HG02798 (cell line): Measurements from ENCODE around the gene CAMTA1.

Source experiments
- ATAC-seq: cut with Tn5 transposase; IDR thresholded peaks from one replicate; pipeline ENCODE4 v1.9.1; 2021; ENCODE audit warnings: mild to moderate bottlenecking; ENCODE audit not compliant: unreplicated experiment, poor library complexity

The CAMTA1 gene

GRCh38 chr1:7517611-7518330 is 732.5 kb downstream of the CAMTA1 start:
- ATAC-seq, result no peak

GRCh38 chr1:7518411-7518810 is 733.2 kb downstream of the CAMTA1 start:
- ATAC-seq, result no peak

GRCh38 chr1:7519181-7519860 is 734.1 kb downstream of the CAMTA1 start:
- no peak for ATAC-seq

- no peak for ATAC-seq
These were observed 734.7 kb downstream of the CAMTA1 start for GRCh38 chr1:7519861-7520395.

DNA sequence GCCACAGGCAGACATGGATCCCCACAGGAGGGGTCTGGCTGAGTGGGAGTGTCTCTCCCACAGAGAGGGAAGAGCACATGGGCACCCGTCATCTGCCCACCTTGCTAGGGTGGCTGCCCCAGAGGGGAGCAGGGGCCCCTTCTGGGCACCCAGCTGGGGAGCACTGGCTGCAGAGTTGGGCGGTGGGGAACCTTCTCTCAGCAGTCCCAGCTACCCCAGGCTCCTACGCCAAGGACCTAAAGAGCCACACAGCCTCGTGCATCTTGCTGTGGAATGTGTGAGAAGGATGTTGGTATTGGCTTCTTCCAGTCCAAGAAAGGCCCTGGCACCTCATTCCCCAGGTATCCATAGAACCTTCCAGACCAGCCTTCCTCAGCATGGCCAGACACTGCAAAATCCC is 735.2 kb downstream of the CAMTA1 start:
- no peak for ATAC-seq

DNA sequence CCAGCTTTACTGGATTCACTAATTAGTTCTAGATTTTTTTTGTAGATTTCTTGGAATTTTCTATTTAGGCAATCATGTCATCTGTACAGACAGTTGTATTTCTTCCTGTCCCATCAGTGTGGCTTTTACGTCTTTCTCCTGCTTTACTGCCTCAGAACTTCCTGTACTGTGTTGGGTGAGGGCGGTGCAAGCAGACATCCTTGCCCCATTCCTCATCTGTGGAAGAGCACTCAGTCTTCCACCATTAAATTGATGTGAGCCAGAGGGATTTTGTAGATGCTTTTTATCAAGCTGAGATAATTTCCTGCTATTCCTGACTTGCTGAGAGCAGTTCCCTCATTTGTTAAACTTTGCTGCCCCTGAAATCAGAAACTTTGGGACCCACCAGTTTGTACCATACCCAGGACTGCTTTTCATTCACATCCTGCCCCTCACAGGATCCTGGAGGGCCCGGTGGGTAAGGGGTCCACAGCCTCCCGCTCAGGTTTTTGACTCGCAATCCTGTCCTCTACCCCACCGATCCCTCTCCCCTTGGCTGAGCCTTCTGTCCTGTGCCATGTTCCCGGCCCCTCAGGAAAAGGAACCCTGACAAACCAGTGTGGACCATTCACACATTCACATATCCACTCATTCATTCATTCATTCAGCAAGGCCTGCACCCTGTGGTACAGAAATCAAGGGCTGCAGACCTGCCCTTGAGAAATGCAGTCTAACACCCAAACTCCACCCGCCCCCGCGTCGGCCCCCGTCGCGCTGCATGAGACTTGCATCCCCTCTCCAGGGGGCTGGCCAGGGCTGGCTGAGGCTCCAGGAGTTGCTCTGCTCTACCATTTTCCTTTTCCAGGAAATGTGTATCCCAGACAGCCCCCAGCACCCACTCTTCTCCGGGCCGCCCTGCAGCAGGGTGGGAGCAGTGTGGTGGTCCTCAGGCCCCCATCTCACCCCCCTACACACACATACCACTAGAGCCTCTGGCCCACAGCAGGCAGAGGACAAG is 739.4 kb downstream of the CAMTA1 start:
- ATAC-seq, result no peak

DNA sequence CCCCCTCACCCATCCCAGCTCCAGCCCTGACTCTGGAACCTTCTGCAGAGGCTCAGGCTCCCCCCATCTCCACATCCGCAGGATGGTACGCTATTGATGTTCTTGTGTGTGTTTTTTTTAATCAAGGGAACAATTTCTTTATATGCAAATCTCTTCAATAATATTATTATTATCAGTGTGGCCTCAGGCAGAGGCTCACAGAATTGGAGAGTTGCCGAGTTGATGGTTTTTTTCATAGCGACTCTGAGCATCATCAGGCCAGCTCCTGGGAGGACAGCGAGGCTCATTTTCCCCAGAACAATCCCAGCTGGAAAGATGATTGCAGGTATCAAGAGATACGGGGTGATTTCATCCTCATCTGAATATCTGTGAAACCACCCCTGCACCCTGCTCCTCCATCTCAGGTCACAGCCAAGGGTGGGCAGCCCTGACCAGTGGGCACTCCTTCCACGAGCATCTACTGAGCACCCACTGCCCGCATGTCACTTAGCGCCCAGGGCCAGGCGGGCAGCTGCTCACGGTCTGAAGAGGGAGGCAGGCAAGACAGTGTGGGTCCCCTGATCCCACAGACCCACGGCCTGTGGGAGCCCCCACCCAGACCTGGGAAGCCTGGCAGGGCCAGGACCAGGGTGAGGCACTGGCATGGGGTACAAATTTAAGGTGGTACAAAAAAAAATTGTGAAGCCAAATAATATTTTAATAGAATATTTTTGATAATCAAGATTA is 740.2 kb downstream of the CAMTA1 start:
- ATAC-seq, result no peak

DNA sequence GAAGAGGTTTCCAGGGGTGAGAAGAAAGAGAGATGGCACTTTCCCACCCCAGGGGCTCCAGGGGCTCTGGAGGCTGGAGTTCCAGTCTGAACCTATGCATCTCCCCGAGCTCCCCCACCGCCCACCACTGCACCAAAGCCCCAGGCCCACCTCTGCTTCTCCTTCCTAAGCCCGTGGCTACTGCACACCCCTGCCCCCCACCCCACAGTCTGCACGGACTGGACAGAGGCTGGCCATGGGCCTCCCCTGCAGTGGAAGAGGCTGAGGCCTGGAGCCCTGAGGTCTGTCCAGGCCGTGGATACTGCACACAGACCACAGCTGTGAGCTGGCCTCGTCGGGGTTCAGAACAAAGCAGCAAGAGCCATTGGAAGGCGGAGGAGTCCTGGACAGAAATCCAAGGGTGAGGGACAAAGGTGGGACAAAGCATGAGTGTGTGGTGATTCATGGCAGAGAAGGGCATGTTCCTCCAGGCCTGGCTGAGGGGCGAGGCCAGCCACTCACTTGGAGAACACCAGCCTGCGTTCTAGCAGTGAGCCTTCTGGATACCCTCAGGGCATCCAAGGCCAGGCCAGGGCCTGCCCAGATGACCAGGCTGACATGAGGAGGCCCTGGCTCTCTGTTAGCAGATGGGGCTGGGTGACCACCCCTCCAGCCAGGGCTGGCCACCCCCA is 741.1 kb downstream of the CAMTA1 start:
- no peak for ATAC-seq

DNA sequence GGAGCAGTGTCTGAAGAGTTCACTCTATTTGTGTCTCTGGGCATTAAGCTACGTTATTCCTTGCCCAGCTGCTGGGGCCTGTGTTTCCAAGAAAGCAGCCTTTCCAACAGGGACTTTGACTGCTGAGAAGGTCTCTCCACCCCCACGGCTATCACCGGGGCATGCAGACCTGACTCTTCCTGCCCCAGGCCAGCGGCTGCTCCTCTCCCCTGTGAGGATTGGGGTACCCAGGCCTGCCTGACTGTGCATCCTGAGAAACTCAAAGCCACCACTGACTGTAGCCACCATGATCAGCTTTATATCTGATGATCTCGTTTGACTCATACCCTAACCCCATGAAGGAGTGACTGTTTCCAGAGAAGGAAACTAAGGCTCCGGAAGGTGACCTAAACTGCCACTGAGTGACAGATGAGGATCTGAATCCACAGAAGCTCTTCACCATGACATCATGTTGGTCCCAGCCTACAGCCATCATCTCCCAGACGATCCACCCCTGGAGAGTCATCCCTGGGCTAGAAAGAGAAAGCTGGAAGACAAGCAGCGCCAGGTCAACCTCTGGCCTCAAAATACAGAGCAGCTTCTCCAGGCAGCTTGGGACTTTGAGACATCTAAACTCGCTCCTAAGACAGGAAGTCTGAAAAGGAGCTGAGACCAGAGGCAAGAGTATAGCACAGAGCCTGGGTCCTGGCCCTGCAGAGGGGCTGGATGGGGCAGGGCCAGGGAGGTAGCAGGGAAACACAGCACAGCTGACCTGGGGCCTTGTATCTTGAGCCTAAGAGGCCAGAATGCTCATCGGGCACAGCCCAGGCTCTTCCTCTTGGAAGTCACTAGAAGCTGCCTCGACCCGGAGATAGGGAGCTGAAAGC is 741.8 kb downstream of the CAMTA1 start:
- no peak for ATAC-seq

DNA sequence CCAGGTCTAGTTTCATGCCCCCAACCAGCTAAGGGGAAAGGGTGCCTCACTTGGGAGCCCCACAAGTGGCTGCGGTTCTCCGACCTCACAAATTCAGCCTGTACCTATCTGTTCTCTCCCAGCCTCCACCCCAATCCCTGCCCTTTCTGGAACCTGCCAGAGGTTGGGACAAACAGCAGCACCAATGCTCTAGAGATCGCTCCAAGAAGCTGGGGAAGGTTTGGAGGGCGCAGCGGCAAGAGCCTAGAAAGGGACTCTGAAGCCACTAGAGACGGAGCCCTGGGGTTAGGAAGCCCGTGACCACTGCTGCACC is 742.4 kb downstream of the CAMTA1 start:
- no peak for ATAC-seq

GRCh38 chr1:7528386-7529198 is 743.3 kb downstream of the CAMTA1 start:
- ATAC-seq, result no peak

DNA sequence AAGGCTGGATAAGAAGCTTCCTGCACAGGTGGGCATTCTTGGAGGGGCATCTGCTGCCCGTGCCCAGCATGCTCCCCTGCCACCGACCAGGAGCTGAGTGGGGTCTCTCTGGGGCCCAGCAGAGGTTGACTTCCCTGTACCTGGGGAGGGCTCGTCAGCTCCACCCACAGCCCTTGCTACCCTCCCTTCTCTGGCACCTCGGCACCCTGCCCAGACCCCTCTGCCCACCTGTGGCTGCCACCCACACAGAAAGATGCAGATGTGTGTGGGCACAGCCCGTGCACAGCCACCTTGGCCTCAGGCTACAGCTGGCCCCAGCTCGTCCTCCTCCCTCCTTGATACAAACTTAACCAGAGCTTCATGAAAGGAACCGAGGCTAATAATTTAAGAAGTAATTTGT is 744.7 kb downstream of the CAMTA1 start:
- no peak for ATAC-seq

DNA sequence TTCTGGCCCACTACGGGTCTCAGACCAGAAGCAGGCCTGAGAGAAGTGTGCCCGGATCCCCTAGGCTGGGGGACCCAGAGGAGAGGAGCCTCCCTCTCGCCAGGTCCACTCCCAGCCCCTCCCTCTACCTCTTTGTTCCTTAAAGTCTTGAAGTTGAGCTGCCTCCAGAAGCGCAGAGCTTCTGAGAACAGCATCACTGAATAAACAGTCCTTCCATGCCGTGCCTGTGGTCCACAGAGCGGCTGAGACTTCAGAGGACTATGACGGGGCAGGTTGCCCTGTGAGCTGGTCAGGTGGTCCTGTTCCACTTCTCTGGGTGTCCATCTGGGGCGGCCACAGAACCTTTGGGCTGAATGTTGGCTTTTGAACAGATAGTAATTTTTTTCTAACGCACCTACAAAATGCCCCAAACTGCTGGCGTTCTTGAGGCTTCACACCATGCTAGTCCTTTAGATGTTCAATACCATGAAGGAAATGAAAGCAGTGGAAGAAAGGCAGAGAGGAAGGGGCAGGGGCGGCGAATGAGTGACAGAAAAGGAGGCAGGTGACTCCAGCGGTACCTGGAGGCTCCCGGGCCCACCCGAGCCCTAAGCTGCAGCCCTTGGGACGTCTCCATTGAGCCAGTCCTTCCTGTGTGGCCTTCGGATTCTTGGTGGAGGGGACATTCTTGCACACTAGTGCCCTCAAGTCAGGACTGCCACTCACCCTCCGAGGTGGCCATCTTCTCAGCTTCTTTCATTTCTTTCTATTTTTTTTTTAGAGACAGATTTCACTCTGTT is 746.5 kb downstream of the CAMTA1 start:
- ATAC-seq, result no peak

DNA sequence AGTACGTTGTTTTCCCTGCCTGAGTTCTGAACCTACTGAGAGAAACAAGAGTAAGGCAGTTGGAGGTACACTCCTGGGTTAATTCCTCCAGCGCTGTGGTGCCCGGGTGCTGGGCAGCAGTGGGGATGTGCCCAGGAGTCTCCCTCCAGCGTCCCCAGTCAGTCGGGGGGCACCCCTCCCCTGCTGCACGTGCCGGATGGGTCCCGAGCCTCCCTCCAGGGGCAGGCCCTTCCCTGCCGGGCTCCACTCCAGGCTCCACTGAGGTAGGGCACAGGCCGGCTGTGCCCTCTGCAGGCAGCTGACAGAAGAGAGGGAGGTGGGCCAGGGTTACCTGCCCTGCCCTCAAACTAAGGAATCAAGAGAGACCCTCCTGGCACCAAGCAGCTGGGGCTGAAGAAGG is 747.8 kb downstream of the CAMTA1 start:
- no peak for ATAC-seq

DNA sequence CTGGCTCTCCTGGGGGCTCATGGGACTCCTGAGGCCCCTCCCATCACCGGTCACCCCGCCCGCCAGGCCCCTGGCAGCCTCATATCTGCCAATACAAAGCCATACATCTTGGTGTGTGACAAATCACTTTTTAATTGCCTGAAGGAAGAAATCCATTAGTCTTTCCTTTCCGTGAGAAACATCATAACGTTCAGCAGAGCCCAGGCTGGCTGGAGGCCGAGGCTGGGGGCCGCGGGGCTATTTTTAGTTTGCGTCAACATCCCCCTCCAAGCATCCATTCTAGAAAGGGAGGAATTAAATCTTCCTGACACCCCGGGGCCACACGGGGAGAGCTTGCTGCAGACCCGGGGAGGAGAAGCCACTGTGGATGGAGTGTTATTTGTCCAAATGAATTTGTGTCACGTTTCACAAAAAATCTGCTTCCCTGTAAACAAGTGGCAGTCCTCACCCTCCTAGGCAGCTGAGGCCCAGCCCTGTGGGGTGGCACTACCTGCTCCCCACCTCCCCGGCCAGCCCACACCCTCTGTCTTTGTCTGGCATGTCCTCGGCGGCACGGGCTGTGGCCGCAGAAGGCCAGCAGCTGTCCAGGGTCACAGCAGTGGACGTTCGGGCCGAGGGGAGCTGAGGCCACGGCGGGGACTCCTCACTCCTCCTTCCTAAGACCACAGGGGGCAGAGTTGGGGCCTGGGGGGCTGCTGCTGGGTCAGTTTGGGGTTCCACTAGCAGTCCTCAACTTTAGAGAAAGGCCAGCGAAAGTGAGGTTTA is 749.0 kb downstream of the CAMTA1 start:
- ATAC-seq, result no peak

- no peak for ATAC-seq
These were observed 749.8 kb downstream of the CAMTA1 start for GRCh38 chr1:7535016-7535415.
